GM12878 (cell line): Measurements from ENCODE around the gene FAM221B. TPM values are rescaled to one million over a fixed set of nuclear protein-coding genes. Genes with fewer than 3 reads are reported as not detected.

Experiments
- ATAC-seq: fragments of 200-7000 bp; cut with Tn5 transposase; 3 replicates; pipeline ENCODE4 v1.9.1; 2020; ENCODE audit warnings: mild to moderate bottlenecking, moderate library complexity
- BruUV-seq: library from RNA; stranded (reverse); fragments of 400-500 nt; replicated peaks from 2 replicates; lab custom pipeline; 2021; lab: Mats Ljungman, UMichigan
- CTCF ChIA-PET: fragments of 300-600 bp; sonication (Branson Sonifier 250); formaldehyde crosslinking; extraction: SDS; loops from one replicate; lab custom pipeline; 2021; ENCODE audit warnings: inconsistent platforms; lab: Yijun Ruan, JAX
- POLR2A ChIA-PET: fragments of 350-600 bp; formaldehyde crosslinking; extraction: SDS; loops from one replicate; lab custom pipeline; 2021; ENCODE audit warnings: inconsistent platforms; lab: Charles Lee
- RAD21 ChIA-PET: fragments of 300-600 bp; sonication (Branson Sonifier 250); formaldehyde crosslinking; loops from one replicate; lab custom pipeline; 2023; ENCODE audit warnings: antibody characterized with exemption; ENCODE audit not compliant: unreplicated experiment; lab: Charles Lee
- SMC1A ChIA-PET: fragments of 300-600 bp; sonication (Branson Sonifier 250); formaldehyde crosslinking; loops from one replicate; lab custom pipeline; 2023; ENCODE audit not compliant: unreplicated experiment, uncharacterized antibody; lab: Charles Lee
- DNase-seq: peaks from one replicate; pipeline ENCODE4 v3.0.0-alpha.2; 2011; ENCODE audit warnings: low read depth, low spot score
- FAIRE-seq: peaks from 3 replicates; lab custom pipeline; 2011; peaks lifted over from hg19 to GRCh38; lab: Jason Lieb, UNC
- H2AFZ ChIP-seq: 2 replicates; pipeline ENCODE4 v1.6.0; 2011; ENCODE audit warnings: low read depth, low read length, control low read depth; ENCODE audit not compliant: control insufficient read depth
- H3K27ac ChIP-seq: 2 replicates; pipeline ENCODE4 v1.5.1; 2011; ENCODE audit warnings: control low read depth; ENCODE audit not compliant: control insufficient read depth, insufficient read depth
- H3K27me3 ChIP-seq, 2 experiments: replicated peaks in 1 of 2; 2 replicates each; pipeline versions ENCODE4 v1.6.0 to v1.6.1; 2011; ENCODE audit warnings: low read length in 1 of 2; ENCODE audit not compliant: control insufficient read depth in 2 of 2, insufficient read depth in 2 of 2
- H3K36me3 ChIP-seq, 2 experiments: 2 replicates each; pipeline ENCODE4 v1.5.1; 2011; ENCODE audit warnings: low read length in 1 of 2; ENCODE audit not compliant: control insufficient read depth in 2 of 2, insufficient read depth in 2 of 2
- H3K4me1 ChIP-seq: 2 replicates; pipeline ENCODE4 v1.6.1; 2011; ENCODE audit warnings: mild to moderate bottlenecking, low read length, moderate library complexity, mixed read lengths; ENCODE audit not compliant: control insufficient read depth, insufficient read depth
- H3K4me2 ChIP-seq: 2 replicates; pipeline ENCODE4 v1.6.0; 2011; ENCODE audit warnings: control low read depth; ENCODE audit not compliant: control insufficient read depth, insufficient read depth
- H3K4me3 ChIP-seq: fragments of 200-600 bp; sonication (generic); 2 replicates; pipeline ENCODE4 v1.5.1; 2016
- H3K79me2 ChIP-seq: 2 replicates; pipeline ENCODE4 v1.6.0; 2011; ENCODE audit warnings: low read length; ENCODE audit not compliant: control insufficient read depth, insufficient read depth
- H3K9ac ChIP-seq: 2 replicates; pipeline ENCODE4 v1.8.0; 2011; ENCODE audit warnings: low read length, control low read depth, mixed read lengths; ENCODE audit not compliant: control insufficient read depth, insufficient read depth
- H3K9me3 ChIP-seq: replicated peaks from 3 replicates; pipeline ENCODE4 v1.5.1; 2011; ENCODE audit warnings: mild to moderate bottlenecking, low read length; ENCODE audit not compliant: control insufficient read depth, insufficient read depth
- H4K20me1 ChIP-seq: 2 replicates; pipeline ENCODE4 v1.6.0; 2011; ENCODE audit not compliant: control insufficient read depth, insufficient read depth
- ASH2L ChIP-seq: fragments of 300-600, 200-600 bp; sonication (generic); IDR thresholded peaks from 2 replicates; pipeline ENCODE4 v1.6.1; 2017; ENCODE audit warnings: low read depth, mild to moderate bottlenecking, borderline replicate concordance
- CBX5 ChIP-seq: sonication (generic); IDR thresholded peaks from 2 replicates; pipeline ENCODE4 v1.6.1; 2016; ENCODE audit warnings: low read depth, moderate library complexity, mild to moderate bottlenecking, inconsistent platforms
- IKZF2 ChIP-seq, 2 experiments: fragments of 450-650 bp; IDR thresholded peaks; 2 replicates each; pipeline ENCODE4 v1.6.1; 2017; ENCODE audit warnings: mild to moderate bottlenecking in 2 of 2, moderate library complexity in 2 of 2
- KDM1A ChIP-seq: fragments of 200-600 bp; sonication (generic); IDR thresholded peaks from 2 replicates; pipeline ENCODE4 v1.6.1; 2016; ENCODE audit warnings: borderline replicate concordance
- MTA3 ChIP-seq: IDR thresholded peaks from 2 replicates; pipeline ENCODE4 v1.6.1; 2012; ENCODE audit warnings: low read length, inconsistent platforms, borderline replicate concordance
- RCOR1 ChIP-seq: conservative IDR thresholded peaks from 2 replicates; pipeline ENCODE4 v1.6.1; 2012; ENCODE audit warnings: low read depth, low read length, improper control_type of control experiment
- SMARCA5 ChIP-seq: fragments of 450-650 bp; IDR thresholded peaks from 2 replicates; pipeline ENCODE4 v1.6.1; 2017; ENCODE audit warnings: mild to moderate bottlenecking
- SPI1 ChIP-seq: IDR thresholded peaks from 2 replicates; pipeline ENCODE4 v1.6.1; 2011; ENCODE audit warnings: low read depth, mild to moderate bottlenecking, low read length, moderate library complexity, borderline replicate concordance; ENCODE audit not compliant: insufficient read depth
- STAT1 ChIP-seq: fragments of 450-650 bp; conservative IDR thresholded peaks from 2 replicates; pipeline ENCODE4 v1.6.1; 2014; ENCODE audit warnings: antibody characterized with exemption, mild to moderate bottlenecking
- SUZ12 ChIP-seq: fragments of 200-600 bp; sonication (generic); IDR thresholded peaks from one replicate; pipeline ENCODE4 v1.6.1; 2018; ENCODE audit warnings: antibody characterized with exemption, mild to moderate bottlenecking; ENCODE audit not compliant: unreplicated experiment
- ZBTB33 ChIP-seq: fragments of 450-650 bp; IDR thresholded peaks from 2 replicates; pipeline ENCODE4 v1.6.1; 2017; ENCODE audit warnings: mild to moderate bottlenecking
- WGBS: methylation state at CpG from one replicate; pipeline ENCODE4 v1.1.6; 2016; ENCODE audit warnings: low lambda C conversion rate; ENCODE audit not compliant: insufficient replicate concordance, insufficient coverage; ENCODE audit errors: missing lambda C conversion rate; 5-methylcytosine and 5-hydroxymethylcytosine counted together
- in situ Hi-C: fragments of 300-500 bp; cut with MboI; formaldehyde crosslinking; loops from 9 replicates; pipeline ENCODE4 v1.14.3; 2018; ENCODE audit warnings: mixed read lengths
- intact Hi-C: fragments of 100-400 bp; cut with micrococcal nuclease; formaldehyde crosslinking; loops from one replicate; pipeline ENCODE4 v1.14.2; 2022; ENCODE audit not compliant: unreplicated experiment
- polyA plus RNA-seq, 11 experiments: library from polyadenylated mRNA; depleted of rRNA in 4 of 11; unstranded in 6 of 11; stranded (reverse) in 5 of 11; fragments of >200 nt; fragmentation: Nextera tagmentation in 4 of 11; fragmentation: Illumina TruSeq in 1 of 11; extraction: Ambion mirVana in 4 of 11; extraction: Trizol in 1 of 11; gene quantifications; 1 replicate in 1 of 11; 2 replicates in 10 of 11; pipeline versions ENCODE4 v1.2.1 to v1.2.3, GENCODE V29; 2011 to 2016; ENCODE audit warnings: inconsistent platforms in 2 of 11, missing spikeins in 2 of 11, low read depth in 1 of 11
- total RNA-seq, 4 experiments: library from RNA; depleted of rRNA in 3 of 4; stranded (reverse); fragments of >200 nt in 3 of 4; fragmentation: Illumina TruSeq in 1 of 4; extraction: Trizol in 1 of 4; gene quantifications; 2 replicates each; pipeline versions ENCODE4 v1.2.1 to v1.2.3, GENCODE V29; 2013 to 2021

Gene FAM221B
- total and polyA plus RNA-seq, 10 of the 15 experiments (the other 5 are each of a cell fraction or from before 2014, with no cell fraction given): 0.02 to 0.12 (median 0.04) TPM; not detected in 5

- no peak for TF ChIP-seq IKZF2 (IDR thresholded peaks at IDR 0.05)
- no peak for TF ChIP-seq SPI1
- TF ChIP-seq KDM1A: no peak
- no peak for TF ChIP-seq ZBTB33
- TF ChIP-seq RCOR1: no peak
- TF ChIP-seq STAT1: no peak
- TF ChIP-seq CBX5: no peak
- no peak for TF ChIP-seq MTA3
- TF ChIP-seq SMARCA5: no peak
- TF ChIP-seq SUZ12: no peak
- no peak for TF ChIP-seq ASH2L
- no peaks in the 10 kb centered on the region for H3K36me3 ChIP-seq
- POLR2A ChIA-PET: no interaction called here
- H3K27me3 ChIP-seq: no peaks in the 10 kb centered on the region
- 70% methylated on average over 8 of the region's 8 CpGs for WGBS
- FAIRE-seq: no peak
- no peak within 1 kb of the TSS for H3K9ac ChIP-seq
- no peaks in the 10 kb centered on the region for H3K9me3 ChIP-seq
- no peaks in the 10 kb centered on the region for H3K4me1 ChIP-seq
- SMC1A ChIA-PET: interaction anchor here (0.8 kb wide), 1 partner anchor 12 kb away, joined by 3 read pairs; no protein-coding TSS in a partner anchor
- intact Hi-C loops (no loop called here), in situ Hi-C loops (no loop called here)
- DNase-seq: no peak
- H3K4me3 ChIP-seq: no peak within 1 kb of the TSS
- H3K79me2 ChIP-seq: no peaks in the 10 kb centered on the region
- no peak within 1 kb of the TSS for H2AFZ ChIP-seq
- no peaks in the 10 kb centered on the region for H4K20me1 ChIP-seq
- CTCF ChIA-PET: interaction anchor here (1.1 to 2.7 kb wide), 2 partner anchors 11 to 33 kb away, joined by 4 to 19 read pairs; no protein-coding TSS in a partner anchor
- no peak within 1 kb of the TSS for H3K27ac ChIP-seq
- BruUV-seq: no TSS peak
- RAD21 ChIA-PET: no interaction called here
- no peak for ATAC-seq
- H3K4me2 ChIP-seq: no peak within 1 kb of the TSS
Measured at GRCh38 chr9:35870351-35870923, 41.9 kb upstream of the FAM221B start, which contains the start of gene OR13J1. TSS of gene OR13J1 (minus strand) at chr9:35870401. CDS start at chr9:35870401, 0 bp downstream.
